ENCODE measurements around the gene GID8. TPM values are rescaled to one million over a fixed set of nuclear protein-coding genes. Genes with fewer than 3 reads are reported as not detected.

GID8 gene
- total RNA-seq, 2 experiments from 2014 or later = 39.6 to 46.1 TPM

DNA sequence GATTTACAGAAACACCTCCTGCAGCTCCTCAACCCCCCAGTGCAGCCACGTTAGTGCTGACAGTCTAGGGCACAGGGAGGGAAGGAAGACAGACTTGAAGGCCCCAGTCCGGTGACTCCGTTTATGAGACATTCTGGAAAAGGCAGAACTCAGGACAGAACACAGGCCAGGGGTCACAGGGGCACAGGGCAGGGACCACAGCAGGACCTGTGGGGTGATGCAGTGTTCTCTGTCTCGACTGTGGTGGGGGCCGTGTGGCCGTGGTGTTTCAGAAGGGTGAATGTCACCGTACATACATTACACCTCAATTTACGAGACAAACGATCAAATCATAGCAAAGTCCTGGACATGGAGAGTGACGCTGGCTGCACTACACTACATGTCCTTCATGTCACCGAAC, 57.5 kb downstream of the GID8 start:
- Mint-ChIP-seq H3K4me1 (ENCODE audit: low read depth) (no peaks in the 10 kb centered on the region), H3K9me3 (no peaks in the 10 kb centered on the region), H3K27ac (no peak overlapping the region), H3K27me3 (peaks cover 39% of the 10 kb centered on the region), H3K36me3 (ENCODE audit: low read depth) (no peaks in the 10 kb centered on the region), H3K4me3 (no peak overlapping the region)
- no peak overlapping the region for H3K4me3 ChIP-seq (ENCODE audit: low read length)
- no peak for ATAC-seq (ENCODE audit: poor library complexity)
- TF ChIP-seq, protein P1, sequence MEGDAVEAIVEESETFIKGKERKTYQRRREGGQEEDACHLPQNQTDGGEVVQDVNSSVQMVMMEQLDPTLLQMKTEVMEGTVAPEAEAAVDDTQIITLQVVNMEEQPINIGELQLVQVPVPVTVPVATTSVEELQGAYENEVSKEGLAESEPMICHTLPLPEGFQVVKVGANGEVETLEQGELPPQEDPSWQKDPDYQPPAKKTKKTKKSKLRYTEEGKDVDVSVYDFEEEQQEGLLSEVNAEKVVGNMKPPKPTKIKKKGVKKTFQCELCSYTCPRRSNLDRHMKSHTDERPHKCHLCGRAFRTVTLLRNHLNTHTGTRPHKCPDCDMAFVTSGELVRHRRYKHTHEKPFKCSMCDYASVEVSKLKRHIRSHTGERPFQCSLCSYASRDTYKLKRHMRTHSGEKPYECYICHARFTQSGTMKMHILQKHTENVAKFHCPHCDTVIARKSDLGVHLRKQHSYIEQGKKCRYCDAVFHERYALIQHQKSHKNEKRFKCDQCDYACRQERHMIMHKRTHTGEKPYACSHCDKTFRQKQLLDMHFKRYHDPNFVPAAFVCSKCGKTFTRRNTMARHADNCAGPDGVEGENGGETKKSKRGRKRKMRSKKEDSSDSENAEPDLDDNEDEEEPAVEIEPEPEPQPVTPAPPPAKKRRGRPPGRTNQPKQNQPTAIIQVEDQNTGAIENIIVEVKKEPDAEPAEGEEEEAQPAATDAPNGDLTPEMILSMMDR (IDR thresholded peaks at IDR 0.05) = no peak
- ChIA-PET CTCF (no interaction called here), POLR2A (no interaction called here)
- intact Hi-C loops (cut with DNase I, micrococcal nuclease) = no loop called here
- peaks cover 3% of the 10 kb centered on the region for H3K4me1 ChIP-seq (ENCODE audit: insufficient read depth, low read length)
- H3K9me3 ChIP-seq (ENCODE audit: control insufficient read depth in 1 of 2, insufficient read depth in 1 of 2, low read length in 2 of 2) = peaks cover 0 to 11% of the 10 kb centered on the region in 2 experiments
- DNase-seq = no peak
- H3K36me3 ChIP-seq (ENCODE audit: insufficient read depth, low read length) = no peaks in the 10 kb centered on the region
- peaks cover 2 to 8% of the 10 kb centered on the region in 2 experiments for H3K27me3 ChIP-seq (ENCODE audit: control insufficient read depth in 1 of 2, insufficient read depth in 2 of 2, low read length in 2 of 2)
- H3K27ac ChIP-seq (ENCODE audit: low read depth in 1 of 2, low read length in 2 of 2) = no peak overlapping the region

DNA sequence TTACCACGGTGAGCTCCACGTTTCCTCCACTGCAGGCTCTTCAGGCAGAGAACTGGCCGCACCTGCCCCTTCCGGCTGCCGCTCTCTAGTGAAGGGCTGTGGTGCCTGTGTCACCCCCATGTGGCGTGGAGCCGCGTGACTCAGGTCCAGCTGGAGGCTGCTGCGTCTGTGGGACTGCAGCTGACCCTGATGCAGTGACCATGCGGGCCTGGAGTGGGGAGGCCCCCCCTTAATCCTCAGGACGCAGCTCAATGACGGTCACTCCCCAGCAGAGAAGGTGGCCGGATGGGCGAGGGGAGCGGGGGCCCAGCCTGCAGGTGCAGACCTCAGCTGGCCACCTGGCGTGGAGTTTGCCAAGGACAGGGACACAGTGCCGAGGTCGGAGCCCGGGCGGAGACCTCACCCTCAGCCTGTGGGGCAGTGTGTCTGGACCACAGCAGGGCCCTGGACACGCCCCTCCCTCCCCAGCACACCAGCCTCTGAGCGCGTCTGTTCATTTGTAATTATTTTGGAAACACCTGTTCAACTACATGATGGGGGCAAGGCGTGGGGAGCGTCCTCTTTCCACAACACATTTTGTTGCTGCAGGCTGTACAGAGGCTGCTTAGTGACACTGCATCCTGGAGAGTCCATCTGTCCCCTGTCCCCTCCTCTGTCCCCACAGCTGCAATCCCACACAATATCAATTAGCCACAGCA, 58.1 kb downstream of the GID8 start:
- Histone ChIP-seq H3K4me1 (ENCODE audit: insufficient read depth, low read length) (peaks cover 3% of the 10 kb centered on the region), H3K27me3 (ENCODE audit: control insufficient read depth in 1 of 2, insufficient read depth in 2 of 2, low read length in 2 of 2) (peaks cover 2 to 13% of the 10 kb centered on the region in 2 experiments), H3K27ac (ENCODE audit: low read depth in 1 of 2, low read length in 2 of 2) (no peak overlapping the region), H3K36me3 (ENCODE audit: insufficient read depth, low read length) (no peaks in the 10 kb centered on the region), H3K9me3 (ENCODE audit: control insufficient read depth in 1 of 2, insufficient read depth in 1 of 2, low read length in 2 of 2) (peaks cover 0 to 12% of the 10 kb centered on the region in 2 experiments), H3K4me3 (ENCODE audit: low read length) (no peak overlapping the region)
- ChIA-PET CTCF (interaction anchor here (1.8 kb wide), 1 partner anchor 24 kb away, joined by 5 read pairs; no protein-coding TSS in a partner anchor), POLR2A (no interaction called here)
- DNase-seq = no peak
- no peak overlapping the region for H3K27ac Mint-ChIP-seq
- no peaks in the 10 kb centered on the region for H3K36me3 Mint-ChIP-seq (ENCODE audit: low read depth)
- no peaks in the 10 kb centered on the region for H3K4me1 Mint-ChIP-seq (ENCODE audit: low read depth)
- no peaks in the 10 kb centered on the region for H3K9me3 Mint-ChIP-seq
- TF ChIP-seq, protein P1 (IDR thresholded peaks at IDR 0.05) = no peak
- peaks cover 42% of the 10 kb centered on the region for H3K27me3 Mint-ChIP-seq
- intact Hi-C loops (cut with DNase I, micrococcal nuclease) = no loop called here
- no peak for ATAC-seq (ENCODE audit: poor library complexity)
- no peak overlapping the region for H3K4me3 Mint-ChIP-seq

DNA sequence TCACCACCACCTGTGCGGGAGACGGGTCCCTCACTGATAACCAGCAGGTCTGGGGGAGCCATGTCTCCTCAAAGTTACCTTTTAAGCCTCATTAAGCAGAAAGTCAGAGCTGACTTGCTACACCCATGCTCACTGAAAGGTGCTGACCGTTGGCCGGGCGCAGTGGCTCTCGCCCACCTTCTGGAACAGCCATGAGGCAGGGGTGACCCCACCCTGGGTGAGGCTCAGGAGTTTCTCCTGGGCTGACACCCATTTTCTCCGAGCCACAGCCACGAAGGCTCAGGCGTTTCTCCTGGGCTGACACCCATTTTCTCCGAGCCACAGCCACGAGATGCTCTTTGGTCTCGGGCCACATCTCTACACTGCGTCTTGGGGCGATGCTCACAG, 58.6 kb downstream of the GID8 start:
- CTCF ChIA-PET = interaction anchor here (1.8 kb wide), 1 partner anchor 24 kb away, joined by 5 read pairs; no protein-coding TSS in a partner anchor
- H3K27me3 ChIP-seq (ENCODE audit: control insufficient read depth in 1 of 2, insufficient read depth in 2 of 2, low read length in 2 of 2) = peaks cover 5 to 17% of the 10 kb centered on the region in 2 experiments

More for the DNA sequence above, 58.6 kb downstream of the GID8 start:
- Mint-ChIP-seq H3K9me3 (no peaks in the 10 kb centered on the region), H3K27me3 (peaks cover 43% of the 10 kb centered on the region), H3K4me3 (no peak overlapping the region), H3K27ac (no peak overlapping the region), H3K36me3 (ENCODE audit: low read depth) (no peaks in the 10 kb centered on the region), H3K4me1 (ENCODE audit: low read depth) (no peaks in the 10 kb centered on the region)
- no peak overlapping the region for H3K27ac ChIP-seq (ENCODE audit: low read depth in 1 of 2, low read length in 2 of 2)
- peaks cover 0 to 14% of the 10 kb centered on the region in 2 experiments for H3K9me3 ChIP-seq (ENCODE audit: control insufficient read depth in 1 of 2, insufficient read depth in 1 of 2, low read length in 2 of 2)
- no peak for ATAC-seq (ENCODE audit: poor library complexity)
- H3K4me3 ChIP-seq (ENCODE audit: low read length) = no peak overlapping the region
- no peaks in the 10 kb centered on the region for H3K36me3 ChIP-seq (ENCODE audit: insufficient read depth, low read length)
- peaks cover 3% of the 10 kb centered on the region for H3K4me1 ChIP-seq (ENCODE audit: insufficient read depth, low read length)
- POLR2A ChIA-PET = no interaction called here
- TF ChIP-seq, protein P1 (IDR thresholded peaks at IDR 0.05) = no peak
- no peak for DNase-seq
- intact Hi-C loops (cut with DNase I, micrococcal nuclease) = no loop called here

All from CD4-positive, alpha-beta T cell (primary cell).